Liver (tissue), 9 donors: Measurements from ENCODE around the gene ICAM5. TPM values are rescaled to one million over a fixed set of nuclear protein-coding genes. Genes with fewer than 3 reads are reported as not detected.

Experiments
- DNase-seq: peaks from one replicate; pipeline ENCODE4 v3.0.0-alpha.2; 2017; ENCODE audit warnings: low spot score
- H3K27ac ChIP-seq, 2 donors: one replicate each; pipeline ENCODE4 v1.7.0; 2013; ENCODE audit warnings: inconsistent platforms in 2 of 2, low read length in 2 of 2, control low read depth in 1 of 2, low read depth in 1 of 2, mild to moderate bottlenecking in 1 of 2
- H3K27me3 ChIP-seq, 4 donors: one replicate each; pipeline versions ENCODE4 v1.6.1 to v1.7.0; 2013; ENCODE audit warnings: low read length in 3 of 4, inconsistent platforms in 1 of 4, mild to moderate bottlenecking in 1 of 4, moderate library complexity in 1 of 4; ENCODE audit not compliant: control insufficient read depth in 4 of 4, insufficient read depth in 4 of 4
- H3K36me3 ChIP-seq, 4 donors: one replicate each; pipeline versions ENCODE4 v1.6.1 to v1.7.0; 2013; ENCODE audit warnings: low read length in 3 of 4, mild to moderate bottlenecking in 3 of 4, low read depth in 1 of 4, moderate library complexity in 1 of 4; ENCODE audit not compliant: control insufficient read depth in 4 of 4, insufficient read depth in 3 of 4
- H3K4me1 ChIP-seq, 4 donors: one replicate each; pipeline versions ENCODE4 v1.6.1 to v1.7.0; 2013; ENCODE audit warnings: low read length in 3 of 4, mild to moderate bottlenecking in 3 of 4, moderate library complexity in 1 of 4; ENCODE audit not compliant: control insufficient read depth in 4 of 4, insufficient read depth in 4 of 4
- H3K4me3 ChIP-seq, 3 donors: one replicate each; pipeline versions ENCODE4 v1.6.1 to v1.7.0; 2013; ENCODE audit warnings: low read length in 3 of 3, control low read depth in 1 of 3, low read depth in 1 of 3, mild to moderate bottlenecking in 1 of 3
- H3K9ac ChIP-seq, 2 donors: one replicate each; pipeline ENCODE4 v1.7.0; 2013; ENCODE audit warnings: low read length in 2 of 2, mild to moderate bottlenecking in 2 of 2, moderate library complexity in 2 of 2, control low read depth in 1 of 2, low read depth in 1 of 2
- H3K9me3 ChIP-seq, 4 donors: one replicate each; pipeline versions ENCODE4 v1.6.1 to v1.7.0; 2013; ENCODE audit warnings: low read length in 3 of 4; ENCODE audit not compliant: control insufficient read depth in 4 of 4
- CTCF ChIP-seq: fragments of 150-350 bp; IDR thresholded peaks from 2 replicates; pipeline ENCODE4 v1.5.1; 2017; ENCODE audit warnings: improper control_type of control experiment, low read depth, low read length; ENCODE audit not compliant: missing input control
- EGR1 ChIP-seq, 2 donors: IDR thresholded peaks; 2 replicates each; pipeline ENCODE4 v1.6.1; 2016 to 2018; ENCODE audit warnings: antibody characterized with exemption in 2 of 2, low read depth in 2 of 2
- FOXA2 ChIP-seq: IDR thresholded peaks from 2 replicates; pipeline ENCODE4 v1.6.1; 2016; ENCODE audit warnings: antibody characterized with exemption
- HNF4A ChIP-seq, 2 donors: conservative IDR thresholded peaks; 2 replicates each; pipeline ENCODE4 v1.6.1; 2016; ENCODE audit warnings: antibody characterized with exemption in 2 of 2, mild to moderate bottlenecking in 2 of 2
- JUND ChIP-seq, 2 donors: IDR thresholded peaks; 2 replicates each; pipeline ENCODE4 v1.6.1; 2016; ENCODE audit warnings: antibody characterized with exemption in 2 of 2
- NR2F2 ChIP-seq: IDR thresholded peaks from 2 replicates; pipeline ENCODE4 v1.6.1; 2016; ENCODE audit warnings: antibody characterized with exemption
- RXRA ChIP-seq, 2 donors: IDR thresholded peaks; 2 replicates each; pipeline ENCODE4 v1.6.1; 2017 to 2018; ENCODE audit warnings: antibody characterized with exemption in 2 of 2, mild to moderate bottlenecking in 1 of 2
- SP1 ChIP-seq: IDR thresholded peaks from 2 replicates; pipeline ENCODE4 v1.6.1; 2018; ENCODE audit warnings: antibody characterized with exemption, mild to moderate bottlenecking
- YY1 ChIP-seq: IDR thresholded peaks from 2 replicates; pipeline ENCODE4 v1.6.1; 2016; ENCODE audit warnings: antibody characterized with exemption, mild to moderate bottlenecking
- ZBTB33 ChIP-seq: IDR thresholded peaks from 2 replicates; pipeline ENCODE4 v1.6.1; 2016; ENCODE audit warnings: antibody characterized with exemption
- WGBS: extraction: QIAGEN DNeasy Blood & Tissue Kit; methylation state at CpG from one replicate; pipeline ENCODE4 v1.1.7; 2013; 5-methylcytosine and 5-hydroxymethylcytosine counted together
- polyA plus RNA-seq, 2 donors: library from polyadenylated mRNA; stranded (reverse) in 1 of 2; unstranded in 1 of 2; fragments of 200-250 nt in 1 of 2; fragments of >200 nt in 1 of 2; fragmentation: Nextera tagmentation in 1 of 2; extraction: Ambion mirVana in 1 of 2; gene quantifications; one replicate each; pipeline versions ENCODE4 v1.2.1 to v1.2.3, GENCODE V29; 2013 to 2015
- total RNA-seq, 2 donors: library from RNA; depleted of rRNA; stranded (reverse); fragments of >200 nt; gene quantifications; one replicate each; pipeline ENCODE4 v1.2.3, GENCODE V29; 2014
- TF ChIP-seq, protein P1 (sequence below): IDR thresholded peaks from 2 replicates; pipeline ENCODE4 v1.6.1; 2016; ENCODE audit warnings: antibody characterized with exemption, mild to moderate bottlenecking
- TF ChIP-seq, protein P2 (sequence below): IDR thresholded peaks from 2 replicates; pipeline ENCODE4 v1.6.1; 2016; ENCODE audit warnings: antibody characterized with exemption
- donor health status: healthy.
- donor health status: healthy.
- donor health status: healthy.
- donor health status: healthy.
- donor health status: healthy.

The ICAM5 gene
- total and polyA plus RNA-seq, 4 donors: 0.02 to 2.5 (median 1.0) TPM; not detected in 1

- Histone ChIP-seq H3K27ac (no peak overlapping the region), H3K9ac (no peak overlapping the region), H3K27me3 (peaks cover 2 to 16% (median 7%) of the 10 kb centered on the region in 4 donors), H3K4me3 (peak overlapping the region in 1 of 3 donors; percentile 34), H3K9me3 (no peaks in the 10 kb centered on the region), H3K4me1 (peaks cover 22 to 53% (median 42%) of the 10 kb centered on the region in 4 donors), H3K36me3 (peaks cover 0 to 2% (median 1%) of the 10 kb centered on the region in 4 donors)
- WGBS: 2% methylated on average over 57 of the region's 57 CpGs
- no peak for TF ChIP-seq CTCF
- TF ChIP-seq ZBTB33: no peak
- TF ChIP-seq JUND (IDR thresholded peaks at IDR 0.05): no peak
- no peak for TF ChIP-seq YY1
- no peak for TF ChIP-seq EGR1 (IDR thresholded peaks at IDR 0.05; ENCODE audit: low read depth in 2 of 2)
- TF ChIP-seq HNF4A (conservative IDR thresholded peaks at IDR 0.05): no peak
- no peak for TF ChIP-seq SP1
- no peak for TF ChIP-seq FOXA2
- no peak for TF ChIP-seq NR2F2
- TF ChIP-seq, protein P1, sequence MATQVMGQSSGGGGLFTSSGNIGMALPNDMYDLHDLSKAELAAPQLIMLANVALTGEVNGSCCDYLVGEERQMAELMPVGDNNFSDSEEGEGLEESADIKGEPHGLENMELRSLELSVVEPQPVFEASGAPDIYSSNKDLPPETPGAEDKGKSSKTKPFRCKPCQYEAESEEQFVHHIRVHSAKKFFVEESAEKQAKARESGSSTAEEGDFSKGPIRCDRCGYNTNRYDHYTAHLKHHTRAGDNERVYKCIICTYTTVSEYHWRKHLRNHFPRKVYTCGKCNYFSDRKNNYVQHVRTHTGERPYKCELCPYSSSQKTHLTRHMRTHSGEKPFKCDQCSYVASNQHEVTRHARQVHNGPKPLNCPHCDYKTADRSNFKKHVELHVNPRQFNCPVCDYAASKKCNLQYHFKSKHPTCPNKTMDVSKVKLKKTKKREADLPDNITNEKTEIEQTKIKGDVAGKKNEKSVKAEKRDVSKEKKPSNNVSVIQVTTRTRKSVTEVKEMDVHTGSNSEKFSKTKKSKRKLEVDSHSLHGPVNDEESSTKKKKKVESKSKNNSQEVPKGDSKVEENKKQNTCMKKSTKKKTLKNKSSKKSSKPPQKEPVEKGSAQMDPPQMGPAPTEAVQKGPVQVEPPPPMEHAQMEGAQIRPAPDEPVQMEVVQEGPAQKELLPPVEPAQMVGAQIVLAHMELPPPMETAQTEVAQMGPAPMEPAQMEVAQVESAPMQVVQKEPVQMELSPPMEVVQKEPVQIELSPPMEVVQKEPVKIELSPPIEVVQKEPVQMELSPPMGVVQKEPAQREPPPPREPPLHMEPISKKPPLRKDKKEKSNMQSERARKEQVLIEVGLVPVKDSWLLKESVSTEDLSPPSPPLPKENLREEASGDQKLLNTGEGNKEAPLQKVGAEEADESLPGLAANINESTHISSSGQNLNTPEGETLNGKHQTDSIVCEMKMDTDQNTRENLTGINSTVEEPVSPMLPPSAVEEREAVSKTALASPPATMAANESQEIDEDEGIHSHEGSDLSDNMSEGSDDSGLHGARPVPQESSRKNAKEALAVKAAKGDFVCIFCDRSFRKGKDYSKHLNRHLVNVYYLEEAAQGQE: no peak
- peak; percentile 87 for DNase-seq
These were observed 1.3 kb downstream of the ICAM5 start for GRCh38 chr19:10290876-10291553.

DNA sequence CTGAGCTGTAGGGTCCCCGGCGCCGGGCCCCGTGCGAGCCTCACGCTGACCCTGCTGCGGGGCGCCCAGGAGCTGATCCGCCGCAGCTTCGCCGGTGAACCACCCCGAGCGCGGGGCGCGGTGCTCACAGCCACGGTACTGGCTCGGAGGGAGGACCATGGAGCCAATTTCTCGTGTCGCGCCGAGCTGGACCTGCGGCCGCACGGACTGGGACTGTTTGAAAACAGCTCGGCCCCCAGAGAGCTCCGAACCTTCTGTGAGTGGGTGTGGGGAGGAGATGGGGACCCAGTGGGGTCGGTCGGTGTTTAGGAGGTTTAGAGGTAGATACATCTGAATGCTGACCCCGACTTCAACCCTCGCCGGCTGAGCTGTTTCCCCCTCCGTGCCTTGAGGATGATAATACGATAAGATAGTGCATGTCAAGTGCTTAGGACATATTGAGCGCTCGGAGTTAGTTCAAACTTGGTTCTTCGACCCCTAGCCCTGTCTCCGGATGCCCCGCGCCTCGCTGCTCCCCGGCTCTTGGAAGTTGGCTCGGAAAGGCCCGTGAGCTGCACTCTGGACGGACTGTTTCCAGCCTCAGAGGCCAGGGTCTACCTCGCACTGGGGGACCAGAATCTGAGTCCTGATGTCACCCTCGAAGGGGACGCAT, 1.9 kb downstream of the ICAM5 start:
- peak overlapping the region in 1 of 3 donors; percentile 34 for H3K4me3 ChIP-seq
- TF ChIP-seq FOXA2: no peak
- TF ChIP-seq, protein P2, sequence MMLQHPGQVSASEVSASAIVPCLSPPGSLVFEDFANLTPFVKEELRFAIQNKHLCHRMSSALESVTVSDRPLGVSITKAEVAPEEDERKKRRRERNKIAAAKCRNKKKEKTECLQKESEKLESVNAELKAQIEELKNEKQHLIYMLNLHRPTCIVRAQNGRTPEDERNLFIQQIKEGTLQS: no peak
- TF ChIP-seq RXRA (IDR thresholded peaks at IDR 0.05): no peak
- no peak overlapping the region for H3K9ac ChIP-seq
- H3K27me3 ChIP-seq: peaks cover 2 to 16% (median 7%) of the 10 kb centered on the region in 4 donors
- WGBS: 3% methylated on average over 49 of the region's 49 CpGs
- H3K4me1 ChIP-seq: peaks cover 21 to 50% (median 40%) of the 10 kb centered on the region in 4 donors
- H3K27ac ChIP-seq: no peak overlapping the region
- H3K36me3 ChIP-seq: no peaks in the 10 kb centered on the region
- no peak for DNase-seq
- H3K9me3 ChIP-seq: no peaks in the 10 kb centered on the region
